Right ventricle myocardium superior (tissue), 1 donor: Measurements from ENCODE around the gene EXOC1L. TPM values are rescaled to one million over a fixed set of nuclear protein-coding genes. Genes with fewer than 3 reads are reported as not detected.
A peak's percentile ranks its signal among the peaks of the same experiment; 100 is the strongest.
"Not testable (repeated sequence)": the region's sequence is repeated elsewhere in the genome, so short reads cannot be mapped to it uniquely, and the experiment has no call there.

Experiments
- ATAC-seq: fragments of 200-7000 bp; cut with Tn5 transposase; one replicate; pipeline ENCODE4 v1.9.1; 2020; ENCODE audit warnings: mild to moderate bottlenecking; ENCODE audit not compliant: poor library complexity
- DNase-seq: peaks from one replicate; pipeline ENCODE4 v3.0.0-alpha.2; 2020
- intact Hi-C: fragments of 100-400 bp; cut with DNase I; formaldehyde crosslinking; loops from one replicate; pipeline ENCODE4 v1.11.2; 2022
- total RNA-seq: library from RNA; stranded (reverse); fragmentation: NEBNext Ultra II Directional; extraction: Animal tissue kit (Norgen Biotek cat#: 25700); gene quantifications from one replicate; pipeline ENCODE4 v1.2.1, GENCODE V29; 2021
- donor health status: DM: no; HTN: yes; CAD: no; lungs with severe emphysema.

EXOC1L gene
- total RNA-seq, 1 donor from 2014 or later = not detected

DNA sequence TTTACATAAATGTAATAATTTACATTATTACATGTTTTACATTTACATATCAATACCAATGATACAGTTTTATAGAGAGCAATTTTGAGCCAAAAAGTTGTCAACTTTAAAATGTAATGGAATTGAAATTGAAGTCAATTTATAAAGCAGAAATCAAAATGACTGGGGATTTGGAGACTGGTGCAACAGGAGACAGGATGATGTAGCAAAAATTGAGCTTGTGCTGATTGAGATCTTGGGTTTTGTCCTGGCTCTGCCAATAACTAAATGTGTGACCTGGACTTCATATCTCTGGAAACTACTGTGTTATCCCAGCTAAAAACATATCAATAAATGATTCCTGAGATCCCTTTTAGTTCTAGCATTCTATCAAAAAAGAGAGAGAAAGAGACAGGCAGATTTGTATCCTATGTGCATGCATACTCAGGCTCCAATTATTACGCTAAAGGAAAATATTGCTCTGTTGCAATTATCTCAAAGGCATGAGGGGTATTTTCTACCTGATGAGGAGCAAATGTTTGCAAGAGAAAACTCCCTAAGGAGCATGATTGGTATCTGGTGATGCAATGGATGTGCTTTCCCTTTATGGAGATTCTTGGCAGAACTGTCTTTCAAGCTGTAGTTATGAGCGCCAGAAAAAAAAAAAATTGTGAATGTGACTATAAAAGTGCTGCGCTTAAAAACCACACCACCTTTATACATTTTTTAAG lies 14.7 kb downstream of the EXOC1L start:
- intact Hi-C loops = no loop called here
- no peak for ATAC-seq
- DNase-seq = no peak

DNA sequence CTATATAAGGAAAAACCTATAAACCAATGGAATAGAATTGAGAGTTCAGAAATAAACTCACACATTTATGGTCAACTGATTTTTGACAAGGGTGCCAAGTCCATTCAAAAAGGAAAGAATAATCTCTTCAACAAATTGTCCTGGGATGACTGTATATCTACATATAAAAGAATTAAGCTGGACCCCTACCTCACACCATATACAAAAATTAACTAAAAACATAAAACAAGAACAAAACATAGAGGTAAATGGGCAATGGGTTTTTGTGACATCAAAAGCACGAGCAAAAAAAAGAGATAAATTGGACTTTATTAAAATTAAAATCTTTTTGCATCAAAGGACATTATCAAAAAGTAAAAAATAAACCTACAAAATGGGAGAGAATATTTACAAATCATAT lies 18.3 kb downstream of the EXOC1L start:
- intact Hi-C loops = no loop called here
- DNase-seq (no peak), ATAC-seq (no peak)

DNA sequence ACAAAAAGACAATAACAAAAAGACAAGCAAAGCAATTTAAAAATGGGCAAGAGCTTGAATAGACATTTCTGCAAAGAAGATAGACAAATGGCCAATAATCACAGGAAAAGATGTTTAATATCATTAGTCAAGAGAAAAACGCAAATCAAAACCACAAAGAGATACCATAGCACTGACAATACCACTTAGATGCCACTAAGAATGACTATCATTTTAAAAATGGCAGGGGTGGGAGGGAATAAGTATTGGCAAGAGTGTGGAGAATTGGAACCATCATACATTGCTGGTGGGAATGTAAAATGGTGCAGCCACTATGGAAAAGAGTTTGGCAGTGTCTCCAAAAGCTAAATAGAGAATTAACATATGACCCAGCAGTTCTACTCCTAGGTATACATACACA lies 18.8 kb downstream of the EXOC1L start:
- no peak for ATAC-seq
- DNase-seq = no peak
- intact Hi-C loops = no loop called here

DNA sequence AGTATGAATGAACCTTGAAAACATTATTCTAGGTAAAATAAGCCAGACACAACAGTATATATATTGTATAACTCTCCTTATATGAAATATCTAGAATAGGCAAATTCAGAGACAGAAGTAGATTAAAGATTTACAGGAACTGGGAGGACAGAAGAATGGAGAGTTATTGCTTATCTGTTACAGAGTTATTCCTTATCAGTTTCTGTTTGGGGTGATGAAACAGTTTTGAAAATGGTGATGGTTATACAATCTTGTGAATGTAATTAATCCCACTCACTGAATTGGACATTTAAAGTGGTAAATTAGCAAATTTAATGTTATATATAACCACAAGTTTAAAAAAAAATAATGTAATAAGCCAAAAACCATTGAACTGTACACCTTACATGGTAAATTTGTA lies 19.4 kb downstream of the EXOC1L start:
- intact Hi-C loops = no loop called here
- ATAC-seq (no peak), DNase-seq (no peak)

DNA sequence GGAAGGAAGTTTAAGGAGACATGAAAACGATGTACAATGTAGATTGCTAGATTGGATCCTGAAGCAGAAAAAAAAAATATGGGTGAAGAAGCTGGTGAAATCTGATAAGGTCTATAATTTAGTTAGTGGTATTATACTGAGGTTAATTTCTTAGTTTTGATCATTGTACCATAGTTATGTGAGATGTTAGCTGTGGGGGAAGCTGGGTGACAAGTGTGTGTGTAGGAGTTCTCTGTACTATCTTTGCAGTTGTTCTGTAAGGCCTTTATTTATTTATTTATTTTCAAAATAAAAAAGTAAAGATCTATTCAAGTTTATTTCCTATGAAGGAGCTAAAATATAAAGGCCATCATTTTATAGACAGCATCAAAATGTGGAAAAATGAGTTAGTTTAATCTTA lies 21.4 kb downstream of the EXOC1L start:
- DNase-seq (no peak), ATAC-seq (no peak)
- intact Hi-C loops = no loop called here

DNA sequence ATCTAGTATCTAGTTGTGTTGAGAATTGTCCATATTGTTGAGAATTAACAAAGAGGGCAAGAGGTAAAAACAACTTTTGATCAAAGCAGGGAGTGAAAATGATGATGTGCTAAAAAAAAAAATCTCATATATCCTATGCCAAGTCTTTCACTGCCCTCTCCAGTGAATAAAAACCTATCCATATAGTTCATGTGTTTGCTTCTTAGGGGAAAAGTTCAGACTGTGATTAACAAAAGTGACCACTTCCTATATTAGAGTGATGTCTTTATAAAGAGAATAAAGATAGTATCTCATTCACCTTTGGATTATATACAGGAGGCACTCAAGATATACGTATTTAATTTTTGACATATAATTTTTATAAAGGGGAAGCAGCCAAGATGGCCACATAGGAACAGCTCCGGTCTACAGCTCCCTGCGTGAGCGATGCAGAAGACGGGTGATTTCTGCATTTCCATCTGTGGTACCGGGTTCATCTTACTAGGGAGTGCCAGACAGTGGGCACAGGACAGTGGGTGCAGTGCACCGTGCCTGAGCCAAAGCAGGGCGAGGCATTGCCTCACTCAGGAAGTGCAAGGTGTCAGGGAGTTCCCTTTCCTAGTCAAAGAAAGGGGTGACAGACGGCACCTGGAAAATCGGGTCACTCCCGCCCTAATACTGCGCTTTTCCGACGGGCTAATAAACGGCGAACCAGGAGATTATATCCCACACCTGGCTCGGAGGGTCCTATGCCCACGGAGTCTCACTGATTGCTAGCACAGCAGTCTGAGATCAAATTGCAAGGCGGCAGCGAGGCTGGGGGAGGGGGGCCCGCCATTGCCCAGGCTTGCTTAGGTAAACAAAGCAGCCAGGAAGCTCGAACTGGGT lies 22.0 kb downstream of the EXOC1L start:
- ATAC-seq, intact Hi-C loops, DNase-seq: not testable (repeated sequence)

DNA sequence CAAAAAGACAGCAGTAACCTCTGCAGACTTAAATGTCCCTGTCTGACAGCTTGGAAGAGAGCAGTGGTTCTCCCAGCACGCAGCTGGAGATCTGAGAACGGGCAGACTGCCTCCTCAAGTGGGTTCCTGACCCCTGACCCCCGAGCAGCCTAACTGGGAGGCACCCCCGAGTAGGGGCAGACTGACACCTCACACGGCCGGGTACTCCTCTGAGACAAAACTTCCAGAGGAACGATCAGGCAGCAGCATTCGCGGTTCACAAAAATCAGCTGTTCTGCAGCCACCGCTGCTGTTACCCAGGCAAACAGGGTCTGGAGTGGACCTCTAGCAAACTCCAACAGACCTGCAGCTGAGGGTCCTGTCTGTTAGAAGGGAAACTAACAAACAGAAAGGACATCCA lies 22.7 kb downstream of the EXOC1L start:
- DNase-seq = not testable (repeated sequence)

DNA sequence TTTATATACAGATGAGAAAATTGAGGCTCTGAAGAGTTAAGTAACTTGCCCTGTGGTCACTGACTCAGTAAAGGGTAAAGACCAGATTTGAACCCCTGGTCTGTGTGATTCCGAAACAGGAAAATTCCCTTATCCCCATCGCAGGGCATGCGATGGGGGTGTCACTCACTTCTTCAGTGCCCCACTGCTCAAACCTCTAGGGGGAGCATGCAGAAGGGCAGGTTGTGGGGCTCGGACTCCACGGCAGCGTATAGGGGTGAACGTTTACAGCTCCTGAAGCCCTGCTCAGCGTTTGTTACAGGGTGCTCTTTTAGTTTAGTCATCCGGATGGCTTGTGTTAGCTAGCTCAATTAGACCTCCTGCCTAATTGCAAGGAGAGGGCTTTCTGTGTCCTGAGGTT lies 30.1 kb downstream of the EXOC1L start:
- DNase-seq (no peak), ATAC-seq (no peak)
- intact Hi-C loops = no loop called here

More for the DNA sequence above, 22.7 kb downstream of the EXOC1L start:
- ATAC-seq, intact Hi-C loops: not testable (repeated sequence)

DNA sequence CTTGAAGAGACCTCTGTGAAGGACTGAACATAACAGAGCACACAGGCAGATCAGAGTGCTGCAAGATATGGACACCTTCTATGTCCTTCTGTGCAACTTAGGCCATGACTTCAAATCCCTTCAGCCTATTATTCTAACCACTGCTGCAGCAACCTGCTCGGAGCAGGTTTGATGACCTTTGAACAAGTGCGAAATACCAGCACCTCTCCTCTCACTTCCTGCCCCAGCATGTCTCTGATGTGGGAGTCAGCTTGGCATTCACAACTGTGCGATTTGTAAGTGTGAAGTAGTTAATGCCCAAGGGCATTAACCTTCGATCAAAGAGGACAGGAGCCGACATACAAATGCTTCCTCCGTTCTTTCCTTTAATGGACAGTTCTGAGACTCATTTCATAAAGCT lies 32.3 kb downstream of the EXOC1L start:
- no peak for ATAC-seq
- intact Hi-C loops = no loop called here
- DNase-seq = no peak

DNA sequence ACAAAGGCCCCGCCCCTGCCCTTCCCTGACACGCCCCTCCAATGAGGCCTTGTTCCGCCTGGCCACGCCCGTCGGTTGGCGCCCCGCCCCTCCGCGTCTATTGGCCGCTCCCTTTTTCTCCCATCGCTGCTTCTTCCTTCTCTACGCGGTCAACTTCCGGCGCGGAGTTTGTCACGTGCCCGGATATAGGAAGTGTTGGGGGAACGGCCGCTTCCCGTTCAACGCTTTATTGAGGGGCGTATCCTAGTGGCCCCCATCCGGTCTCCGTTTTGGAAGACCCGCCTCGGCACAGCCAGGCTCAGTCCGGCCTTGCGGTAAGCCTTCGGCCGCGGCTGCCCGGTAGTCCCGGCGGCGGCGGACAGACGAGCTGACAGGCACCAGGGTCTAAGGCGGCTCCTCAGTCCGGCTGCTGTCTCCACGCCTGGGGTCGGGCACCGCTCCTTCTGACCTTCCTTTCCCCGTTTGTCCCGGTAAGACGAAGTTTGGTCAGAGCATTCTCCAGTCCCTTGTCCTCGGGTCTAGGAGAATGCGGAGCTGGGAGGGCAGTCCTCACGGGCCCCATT lies 34.0 kb downstream of the EXOC1L start, which contains the start of gene EXOC1:
EXOC1 (plus strand) TSS at position 165 of the 563 bp plus-strand sequence. CDS start 4,676 bp downstream, outside the sequence.
- peak; percentile 100 for ATAC-seq
- intact Hi-C loops = no loop called here
- peak; percentile 100 for DNase-seq

DNA sequence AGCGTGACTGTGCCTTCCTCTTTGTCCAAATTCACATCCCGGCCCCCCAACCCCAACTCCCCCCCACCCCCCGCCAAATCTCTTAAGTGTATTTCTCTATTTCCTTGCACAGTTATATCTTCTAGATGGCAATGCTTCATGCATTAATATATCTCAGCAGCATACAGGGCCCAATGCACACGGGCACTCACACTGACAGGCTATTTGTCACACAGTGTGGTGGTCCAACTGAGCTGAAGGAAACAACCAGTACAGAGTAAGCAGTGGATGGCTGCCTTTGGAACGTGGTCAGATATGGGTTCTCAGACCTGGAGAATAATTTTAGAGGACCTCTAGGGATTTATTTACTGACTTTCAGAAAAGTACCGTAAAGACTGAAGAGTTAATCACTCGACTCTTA lies 34.5 kb downstream of the EXOC1L start:
- DNase-seq (no peak), ATAC-seq (no peak)
- intact Hi-C loops = no loop called here

DNA sequence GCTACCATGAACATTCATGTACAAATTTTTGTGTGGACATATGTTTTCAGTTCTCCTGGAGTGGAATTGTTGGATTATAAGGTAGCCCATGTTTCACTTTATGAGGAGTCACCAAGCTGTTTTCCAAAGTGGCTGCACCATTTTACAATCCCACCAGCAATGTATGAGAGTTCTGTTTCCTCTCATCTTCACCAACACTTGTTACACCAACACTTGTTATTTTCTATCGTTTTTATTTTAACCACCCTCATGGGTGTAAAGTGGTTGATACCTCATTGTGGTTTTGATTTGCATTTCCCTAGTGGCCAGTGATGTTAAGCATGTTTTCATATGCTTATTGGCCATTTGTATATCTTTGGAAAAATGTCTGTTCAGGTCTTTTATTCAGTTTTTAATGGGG lies 38.0 kb downstream of the EXOC1L start:
- intact Hi-C loops = no loop called here
- DNase-seq (no peak), ATAC-seq (no peak)

DNA sequence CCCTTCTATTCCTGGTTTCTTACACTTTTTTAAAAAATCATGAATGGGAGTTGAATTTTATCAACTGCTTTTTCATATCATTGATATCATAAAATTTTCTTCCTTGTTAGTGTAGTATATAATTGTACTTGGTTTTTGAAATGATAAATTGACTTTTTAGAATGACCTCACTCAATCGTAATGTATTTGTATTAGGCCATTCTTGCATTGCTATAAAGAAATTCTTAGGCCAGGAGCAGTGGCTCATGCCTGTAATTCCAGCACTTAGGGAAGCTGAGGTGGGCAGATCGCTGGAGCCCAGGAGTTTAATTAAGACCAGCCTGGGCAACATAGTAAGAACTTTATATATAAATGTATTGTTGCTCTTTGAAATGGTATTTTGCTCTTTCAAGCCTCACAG lies 40.1 kb downstream of the EXOC1L start:
- intact Hi-C loops = no loop called here
- DNase-seq (no peak), ATAC-seq (no peak)

DNA sequence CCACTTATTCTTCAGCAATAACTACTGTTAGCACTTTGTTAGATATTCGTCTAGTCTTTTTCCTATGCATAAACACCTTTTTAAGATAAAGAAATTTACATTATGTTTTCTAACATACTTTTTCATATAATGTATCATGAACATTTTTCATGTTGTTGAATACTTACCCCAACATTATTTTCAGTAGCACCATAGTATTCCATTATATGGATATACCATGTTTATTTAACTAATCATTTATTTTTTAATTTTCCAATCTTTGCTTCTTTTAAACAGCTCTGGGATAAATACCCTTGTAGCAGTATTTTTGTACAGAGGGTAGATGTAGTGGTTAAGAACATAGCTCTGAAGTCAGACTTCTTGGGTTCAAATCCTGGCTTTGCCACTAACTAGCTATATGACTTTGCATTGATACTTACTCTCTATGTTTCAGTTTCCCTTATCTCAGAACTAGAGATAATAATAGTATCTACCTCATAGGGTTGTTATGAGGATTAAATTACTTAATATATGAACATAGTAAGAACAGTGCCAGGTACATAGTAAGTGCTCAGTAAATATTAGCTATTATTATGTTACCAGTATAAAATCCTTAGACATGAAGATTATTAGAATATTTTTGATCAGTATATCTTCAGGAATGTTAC lies 45.1 kb downstream of the EXOC1L start:
- DNase-seq (no peak), ATAC-seq (no peak)
- intact Hi-C loops = no loop called here

DNA sequence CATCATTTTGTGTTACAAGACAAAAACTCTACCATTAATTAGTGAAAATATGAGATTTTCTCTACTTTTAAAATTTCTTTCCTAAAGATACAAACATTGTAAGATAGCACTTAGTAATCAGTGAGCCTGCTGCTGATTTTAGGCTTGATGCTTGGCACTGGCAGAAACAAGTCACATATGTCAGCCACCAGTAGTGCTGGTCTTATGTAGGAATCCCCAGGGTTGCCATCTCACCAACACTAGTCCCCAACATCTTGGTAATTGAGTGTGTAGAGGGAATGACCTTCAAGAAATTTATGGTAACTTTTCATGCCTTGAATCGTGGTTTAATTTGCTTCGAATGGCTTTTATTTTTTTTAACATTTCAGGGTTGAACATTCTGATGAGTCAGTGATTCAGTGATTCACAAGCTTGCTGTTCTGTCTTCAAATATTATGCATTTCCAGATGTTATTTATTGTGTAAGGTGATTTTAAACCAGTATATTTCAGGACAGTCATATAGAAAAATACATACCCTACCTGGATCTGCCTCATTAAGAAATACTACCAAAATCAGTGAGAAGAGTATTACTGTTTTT lies 45.7 kb downstream of the EXOC1L start:
- no peak for ATAC-seq
- no peak for DNase-seq
- intact Hi-C loops = no loop called here

DNA sequence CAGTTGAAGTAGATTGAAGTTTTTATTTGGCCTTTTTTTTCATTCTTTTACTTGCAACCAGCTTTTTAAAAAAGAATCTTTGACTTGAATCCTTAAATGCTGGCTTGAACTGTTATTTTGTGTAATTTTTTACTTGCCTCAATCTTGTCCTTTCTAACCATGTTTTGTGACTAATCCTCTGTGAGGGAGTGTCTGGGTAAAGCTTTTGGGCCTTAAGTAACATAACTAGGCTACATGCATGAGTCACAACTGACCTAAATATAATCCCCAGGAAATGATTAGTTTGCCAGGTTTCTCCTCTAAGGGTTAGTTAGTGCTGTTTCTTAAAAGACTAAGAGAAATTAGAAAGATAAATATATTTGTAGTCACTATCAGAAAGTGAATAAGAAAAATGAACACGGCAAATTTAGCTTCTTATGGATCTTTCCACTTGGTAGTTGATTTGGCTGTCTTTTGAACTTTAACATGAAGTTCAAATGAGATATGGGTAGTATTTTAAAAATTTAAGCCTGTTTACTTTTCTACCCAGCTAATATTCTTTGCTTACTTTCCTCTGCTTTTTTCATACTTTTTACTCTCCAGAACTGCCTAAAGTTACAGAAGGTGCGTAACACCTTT lies 46.8 kb downstream of the EXOC1L start:
- ATAC-seq (peak; percentile 97), DNase-seq (no peak)
- intact Hi-C loops = no loop called here

DNA sequence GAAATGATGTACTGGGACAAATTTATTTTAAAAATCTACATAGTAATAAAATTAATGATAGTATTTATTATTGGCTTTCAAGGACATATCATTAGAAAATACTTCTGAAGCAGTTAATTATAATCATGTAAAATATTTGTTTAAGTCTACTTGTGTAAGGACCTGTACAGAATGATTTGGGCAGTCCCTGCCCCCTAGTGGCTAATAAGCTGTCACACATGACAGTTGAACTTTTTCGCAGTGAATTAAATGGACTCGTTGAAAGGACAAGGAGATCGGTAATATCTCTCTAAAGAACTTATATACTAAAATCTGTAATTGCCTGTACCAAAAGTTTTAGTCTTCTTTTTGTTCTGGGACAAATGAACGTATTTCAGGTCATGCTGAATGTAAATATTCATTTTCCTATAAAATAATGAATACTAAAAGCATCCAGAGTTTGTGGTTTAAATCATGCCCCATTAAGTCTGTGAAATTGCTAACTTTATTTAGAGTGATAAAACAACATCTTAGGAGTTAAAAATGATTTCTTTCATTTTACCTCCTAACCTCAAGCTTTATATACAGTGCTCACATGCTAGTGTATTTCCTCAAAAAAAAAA lies 47.5 kb downstream of the EXOC1L start:
- ATAC-seq (peak; percentile 97), DNase-seq (no peak)
- intact Hi-C loops = no loop called here

DNA sequence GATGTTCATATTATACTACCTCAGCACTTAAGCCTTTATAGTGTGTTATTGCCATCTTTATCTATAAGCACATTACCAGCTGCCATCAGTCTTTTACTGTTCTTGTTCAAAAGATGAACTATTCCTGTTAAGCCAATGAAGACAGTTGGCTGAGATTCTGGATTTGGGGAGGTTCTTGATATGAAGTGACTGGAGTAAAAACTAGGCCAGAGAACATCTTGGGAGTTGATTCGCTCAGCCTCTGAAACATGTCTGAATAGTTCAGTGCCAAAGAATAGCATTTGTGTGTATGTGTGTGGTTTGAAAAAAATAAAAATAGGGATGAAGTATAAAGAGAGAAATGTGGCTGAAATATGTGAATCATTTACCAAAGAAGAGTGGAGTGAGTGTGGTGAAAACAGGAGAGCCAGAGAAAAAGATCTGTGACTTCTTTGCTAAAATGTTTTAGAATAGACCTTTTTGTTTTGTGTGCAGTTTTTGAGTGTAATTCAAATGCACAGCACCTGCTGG lies 49.0 kb downstream of the EXOC1L start:
- no peak for ATAC-seq
- intact Hi-C loops = no loop called here

More for the DNA sequence above, 49.0 kb downstream of the EXOC1L start:
- DNase-seq = no peak
